Measurements from ENCODE around the gene NFIC. TPM values are rescaled to one million over a fixed set of nuclear protein-coding genes. Genes with fewer than 3 reads are reported as not detected.
A peak's percentile ranks its signal among the peaks of the same experiment; 100 is the strongest.

Gene NFIC
- total RNA-seq, 2 experiments from 2014 or later, result 1.5 to 1.7 TPM

GRCh38 chr19:3480383-3481091 lies 114.2 kb downstream of the NFIC start, which contains the start of gene SMIM24:
Gene SMIM24, minus strand, starts transcription at chr19:3480525. Its CDS starts 62 bp downstream, at chr19:3480463.
- no peak for TF ChIP-seq CTCF (conservative IDR thresholded peaks at IDR 0.05; ENCODE audit: low read length)
- TF ChIP-seq EZH2phosphoT487 (IDR thresholded peaks at IDR 0.05; ENCODE audit: borderline replicate concordance, low read depth, low read length), result no peak
- Histone ChIP-seq H4K20me1 (ENCODE audit: insufficient read depth, low read length) (no peaks in the 10 kb centered on the region), H2AFZ (ENCODE audit: low read length) (peak within 1 kb of the TSS; percentile 82), H3K4me3 (ENCODE audit: low read depth, low read length, poor library complexity, severe bottlenecking) (peak within 1 kb of the TSS; percentile 65), H3K9me2 (ENCODE audit: insufficient read depth, low read length) (no peaks in the 10 kb centered on the region), H3K9me3 (ENCODE audit: low read length) (no peaks in the 10 kb centered on the region), H3K27ac (ENCODE audit: low read depth, low read length, poor library complexity, severe bottlenecking) (peak within 1 kb of the TSS; percentile 84), H3K36me3 (ENCODE audit: insufficient read depth, low read length) (no peaks in the 10 kb centered on the region), H3K4me2 (ENCODE audit: low read length) (peak within 1 kb of the TSS; percentile 92), H3K79me2 (ENCODE audit: insufficient read depth, low read depth, low read length) (no peaks in the 10 kb centered on the region), H3K4me1 (ENCODE audit: insufficient read depth, low read length, poor library complexity, severe bottlenecking) (peaks cover 47% of the 10 kb centered on the region)
- peak; percentile 76 for DNase-seq (ENCODE audit: low spot score)
- intact Hi-C loops (cut with micrococcal nuclease; ENCODE audit: unreplicated experiment), result loop anchor here (1.0 kb wide), 1 partner anchor 25 kb away; no protein-coding TSS in a partner anchor
- ChIA-PET POLR2A (interaction anchor here (0.5 to 2.1 kb wide), 2 partner anchors 73 to 147 kb away, joined by 4 to 6 read pairs; no protein-coding TSS in a partner anchor), CTCF (ENCODE audit: unreplicated experiment) (interaction anchor here (0.6 kb wide), 1 partner anchor 207 kb away, joined by 3 read pairs; no protein-coding TSS in a partner anchor)
- no TSS peak for BruUV-seq (replicated peaks)

GRCh38 chr19:3481241-3482090 lies 115.1 kb downstream of the NFIC start:
- H4K20me1 ChIP-seq (ENCODE audit: insufficient read depth, low read length), result no peaks in the 10 kb centered on the region
- H3K9me2 ChIP-seq (ENCODE audit: insufficient read depth, low read length), result no peaks in the 10 kb centered on the region
- CTCF ChIA-PET (ENCODE audit: unreplicated experiment), result interaction anchor here (0.5 to 0.6 kb wide), 2 partner anchors 9 to 206 kb away, joined by 3 read pairs; no protein-coding TSS in a partner anchor
- H3K4me1 ChIP-seq (ENCODE audit: insufficient read depth, low read length, poor library complexity, severe bottlenecking), result peaks cover 47% of the 10 kb centered on the region
- no peaks in the 10 kb centered on the region for H3K79me2 ChIP-seq (ENCODE audit: insufficient read depth, low read depth, low read length)
- peak overlapping the region; percentile 84 for H3K27ac ChIP-seq (ENCODE audit: low read depth, low read length, poor library complexity, severe bottlenecking)
- BruUV-seq (replicated peaks), result no TSS peak
- no peaks in the 10 kb centered on the region for H3K36me3 ChIP-seq (ENCODE audit: insufficient read depth, low read length)
- H3K9me3 ChIP-seq (ENCODE audit: low read length), result no peaks in the 10 kb centered on the region
- DNase-seq (ENCODE audit: low spot score), result peak; percentile 64
- peak overlapping the region; percentile 65 for H3K4me3 ChIP-seq (ENCODE audit: low read depth, low read length, poor library complexity, severe bottlenecking)
- POLR2A ChIA-PET, result no interaction called here
- intact Hi-C loops (cut with micrococcal nuclease; ENCODE audit: unreplicated experiment), result no loop called here
- H3K4me2 ChIP-seq (ENCODE audit: low read length), result peak overlapping the region; percentile 92
- TF ChIP-seq EZH2phosphoT487 (IDR thresholded peaks at IDR 0.05; ENCODE audit: borderline replicate concordance, low read depth, low read length), result no peak
- no peak for TF ChIP-seq CTCF (conservative IDR thresholded peaks at IDR 0.05; ENCODE audit: low read length)
- H2AFZ ChIP-seq (ENCODE audit: low read length), result peak overlapping the region; percentile 46
